Limb (tissue), 2 donors: ENCODE measurements around the gene ADGRD1.

ENCODE experiments used
- DNase-seq, 2 donors: peaks; one replicate each; pipeline ENCODE4 v3.0.0-alpha.2; 2016; ENCODE audit errors: extremely low spot score in 2 of 2

ADGRD1 gene

GRCh38 chr12:130965668-130966067 is 12.0 kb downstream of the ADGRD1 start:
- DNase-seq, result no peak

GRCh38 chr12:130966443-130967030 is 12.8 kb downstream of the ADGRD1 start:
- no peak for DNase-seq

- no peak for DNase-seq
Measured at GRCh38 chr12:130967636-130968035, 13.9 kb downstream of the ADGRD1 start.

- DNase-seq, result no peak
Measured at GRCh38 chr12:130968611-130969010, 14.9 kb downstream of the ADGRD1 start.

GRCh38 chr12:130969223-130969622 is 15.5 kb downstream of the ADGRD1 start:
- DNase-seq, result no peak

GRCh38 chr12:130970165-130970907 is 16.6 kb downstream of the ADGRD1 start:
- peak in 1 of 2 donors; percentile 3 for DNase-seq

GRCh38 chr12:130970908-130971233 is 17.2 kb downstream of the ADGRD1 start:
- peak in 1 of 2 donors; percentile 1 for DNase-seq

- peak in 1 of 2 donors; percentile 6 for DNase-seq
Measured at GRCh38 chr12:130971925-130972585, 18.3 kb downstream of the ADGRD1 start.

- peak in 1 of 2 donors; percentile 2 for DNase-seq
Measured at GRCh38 chr12:130972586-130972950, 18.9 kb downstream of the ADGRD1 start.

GRCh38 chr12:130973109-130973508 is 19.4 kb downstream of the ADGRD1 start:
- DNase-seq, result peak in 1 of 2 donors; percentile 11

GRCh38 chr12:130973906-130974305 is 20.2 kb downstream of the ADGRD1 start:
- DNase-seq, result peak in 1 of 2 donors; percentile 20

GRCh38 chr12:130975116-130975515 is 21.4 kb downstream of the ADGRD1 start:
- DNase-seq, result peak in 1 of 2 donors; percentile 8

- peak in 1 of 2 donors; percentile 12 for DNase-seq
Measured at GRCh38 chr12:130976171-130976720, 22.5 kb downstream of the ADGRD1 start.

GRCh38 chr12:130977046-130977742 is 23.5 kb downstream of the ADGRD1 start:
- peak in 1 of 2 donors; percentile 11 for DNase-seq

- peak in 1 of 2 donors; percentile 11 for DNase-seq
Measured at GRCh38 chr12:130977743-130978095, 24.0 kb downstream of the ADGRD1 start.

GRCh38 chr12:130978785-130979184 is 25.1 kb downstream of the ADGRD1 start:
- DNase-seq, result peak in 1 of 2 donors; percentile 13

GRCh38 chr12:130981074-130981742 is 27.5 kb downstream of the ADGRD1 start:
- DNase-seq, result peak; percentile 22 to 30

- peak in 1 of 2 donors; percentile 9 for DNase-seq
Measured at GRCh38 chr12:130981911-130982310, 28.2 kb downstream of the ADGRD1 start.

GRCh38 chr12:130982565-130983225 is 29.0 kb downstream of the ADGRD1 start:
- DNase-seq, result peak in 1 of 2 donors; percentile 8

- DNase-seq, result peak in 1 of 2 donors; percentile 5
Measured at GRCh38 chr12:130983328-130984017, 29.8 kb downstream of the ADGRD1 start.
